ENCODE data around the gene IDH3B.

DNA sequence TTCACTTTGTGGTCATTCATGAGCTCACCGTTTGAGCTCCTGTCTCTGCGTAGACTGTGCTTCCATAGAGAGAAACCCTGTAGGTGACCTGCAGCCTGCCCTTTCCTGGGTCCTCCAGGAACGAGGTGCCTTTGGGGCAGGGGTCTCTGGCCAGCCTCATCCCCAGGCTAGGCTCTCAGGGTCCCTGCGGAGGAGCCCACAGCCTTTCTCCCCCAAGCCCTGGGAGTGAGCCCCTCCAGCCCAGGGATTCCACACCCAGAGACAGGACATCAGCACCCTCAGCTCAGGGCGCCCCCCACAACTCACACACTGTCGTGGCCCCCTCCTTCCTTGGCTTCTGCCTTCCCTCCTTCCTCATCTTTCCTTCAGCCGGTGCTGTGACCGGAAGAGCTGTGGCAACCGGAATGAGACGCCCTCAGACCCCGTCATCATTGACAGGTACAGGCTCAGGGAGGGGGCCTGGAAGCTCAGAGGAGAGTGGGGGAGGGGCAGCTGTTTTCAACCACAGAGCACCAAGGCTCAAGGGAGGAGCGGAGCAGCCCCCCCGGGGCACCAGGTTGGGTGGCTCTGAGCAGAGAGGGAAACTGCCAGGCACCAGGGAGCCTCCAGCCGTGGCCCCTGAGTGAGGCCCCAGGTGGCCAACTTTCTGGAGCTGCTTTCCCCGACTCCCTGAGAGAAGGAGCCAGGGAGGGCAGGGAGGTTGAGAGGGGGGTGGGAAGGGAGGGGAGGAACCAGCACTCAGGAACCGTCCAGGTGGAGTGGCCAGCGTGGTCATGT lies 45.4 kb upstream of the IDH3B start:
- TF ChIP-seq, protein P1, sequence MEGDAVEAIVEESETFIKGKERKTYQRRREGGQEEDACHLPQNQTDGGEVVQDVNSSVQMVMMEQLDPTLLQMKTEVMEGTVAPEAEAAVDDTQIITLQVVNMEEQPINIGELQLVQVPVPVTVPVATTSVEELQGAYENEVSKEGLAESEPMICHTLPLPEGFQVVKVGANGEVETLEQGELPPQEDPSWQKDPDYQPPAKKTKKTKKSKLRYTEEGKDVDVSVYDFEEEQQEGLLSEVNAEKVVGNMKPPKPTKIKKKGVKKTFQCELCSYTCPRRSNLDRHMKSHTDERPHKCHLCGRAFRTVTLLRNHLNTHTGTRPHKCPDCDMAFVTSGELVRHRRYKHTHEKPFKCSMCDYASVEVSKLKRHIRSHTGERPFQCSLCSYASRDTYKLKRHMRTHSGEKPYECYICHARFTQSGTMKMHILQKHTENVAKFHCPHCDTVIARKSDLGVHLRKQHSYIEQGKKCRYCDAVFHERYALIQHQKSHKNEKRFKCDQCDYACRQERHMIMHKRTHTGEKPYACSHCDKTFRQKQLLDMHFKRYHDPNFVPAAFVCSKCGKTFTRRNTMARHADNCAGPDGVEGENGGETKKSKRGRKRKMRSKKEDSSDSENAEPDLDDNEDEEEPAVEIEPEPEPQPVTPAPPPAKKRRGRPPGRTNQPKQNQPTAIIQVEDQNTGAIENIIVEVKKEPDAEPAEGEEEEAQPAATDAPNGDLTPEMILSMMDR (conservative IDR thresholded peaks at IDR 0.05; ENCODE audit: low read length) = no peak
- no peak for TF ChIP-seq EZH2phosphoT487 (IDR thresholded peaks at IDR 0.05; ENCODE audit: borderline replicate concordance)

Data from Loucy (cell line).